Prostate gland (tissue), 2 donors: Measurements from ENCODE around the gene PRPF8. TPM values are rescaled to one million over a fixed set of nuclear protein-coding genes. Genes with fewer than 3 reads are reported as not detected.

Experiments used
- DNase-seq: peaks from one replicate; pipeline ENCODE4 v3.0.0-alpha.2; 2019; ENCODE audit warnings: low spot score
- H3K27ac ChIP-seq, 2 donors: fragments of 200-600 bp; sonication (generic); 2 replicates each; pipeline ENCODE4 v1.5.1; 2017 to 2019
- H3K27me3 ChIP-seq: fragments of 200-600 bp; sonication (generic); replicated peaks from 2 replicates; pipeline ENCODE4 v1.5.1; 2019; ENCODE audit not compliant: insufficient read depth
- H3K36me3 ChIP-seq, 2 donors: fragments of 200-600 bp; sonication (generic); 1 replicate in 1 of 2; 2 replicates in 1 of 2; pipeline versions ENCODE4 v1.5.1 to v1.8.1; 2017 to 2019
- H3K4me1 ChIP-seq: fragments of 200-600 bp; sonication (generic); replicated peaks from 2 replicates; pipeline ENCODE4 v1.5.1; 2019
- H3K4me3 ChIP-seq, 2 donors: fragments of 200-600 bp; sonication (generic); 2 replicates each; pipeline ENCODE4 v1.5.1; 2017 to 2019
- H3K9me3 ChIP-seq: fragments of 200-600 bp; sonication (generic); 2 replicates; pipeline ENCODE4 v1.5.1; 2017
- CTCF ChIP-seq, 4 experiments: fragments of 200-600 bp in 2 of 4; fragments of 450-650 bp in 2 of 4; sonication (generic) in 2 of 4; IDR thresholded peaks; 1 replicate in 3 of 4; 2 replicates in 1 of 4; pipeline ENCODE4 v1.5.1; 2016 to 2019; ENCODE audit warnings: antibody characterized with exemption in 4 of 4, mild to moderate bottlenecking in 2 of 4, moderate library complexity in 2 of 4
- POLR2A ChIP-seq: fragments of 450-650 bp; IDR thresholded peaks from one replicate; pipeline ENCODE4 v1.6.1; 2016; ENCODE audit warnings: antibody characterized with exemption, mild to moderate bottlenecking
- POLR2AphosphoS5 ChIP-seq: sonication (generic); formaldehyde crosslinking; IDR thresholded peaks from one replicate; pipeline ENCODE4 v1.6.1; 2017; ENCODE audit warnings: antibody characterized with exemption
- WGBS: methylation state at CpG from one replicate; pipeline ENCODE4 v1.1.5; 2018; 5-methylcytosine and 5-hydroxymethylcytosine counted together
- intact Hi-C: fragments of 100-400 bp; cut with DNase I; formaldehyde crosslinking; loops from one replicate; pipeline ENCODE4 v1.14.2; 2022
- total RNA-seq, 2 donors: library from RNA; depleted of rRNA; stranded (reverse); fragments of >200 nt; gene quantifications; one replicate each; pipeline ENCODE4 v1.1.0, GENCODE V29; 2016

Gene PRPF8
- total RNA-seq, 2 donors from 2014 or later: 235 to 321 TPM

DNA sequence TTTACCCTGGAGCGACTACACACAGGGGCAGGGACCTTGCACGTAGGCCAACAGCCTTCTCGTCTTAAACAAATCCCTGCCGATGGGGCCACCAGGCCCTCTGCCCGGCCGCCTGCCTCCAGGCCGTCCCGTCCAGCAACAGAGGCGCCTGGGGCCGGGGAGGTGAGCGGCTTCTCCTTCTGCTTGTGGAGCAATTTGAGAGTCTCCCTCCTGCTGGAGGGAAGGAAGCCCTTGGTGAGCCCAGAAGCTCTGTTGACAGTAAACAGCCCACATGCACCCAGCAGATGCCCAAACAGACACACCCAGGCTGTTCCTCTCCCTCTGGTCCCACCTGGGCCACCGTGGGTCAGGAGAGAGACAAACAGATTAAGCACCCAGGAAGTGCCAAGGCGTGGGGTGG, 64.2 kb downstream of the PRPF8 start:
- H3K27ac ChIP-seq: no peak overlapping the region
- H3K27me3 ChIP-seq: no peaks in the 10 kb centered on the region
- 87% methylated on average over 13 of the region's 13 CpGs for WGBS
- TF ChIP-seq CTCF (IDR thresholded peaks at IDR 0.05) (no peak), POLR2A (no peak), POLR2AphosphoS5 (no peak)
- no peaks in the 10 kb centered on the region for H3K4me1 ChIP-seq
- H3K36me3 ChIP-seq: no peaks in the 10 kb centered on the region
- H3K4me3 ChIP-seq: no peak overlapping the region
- intact Hi-C loops: no loop called here
- H3K9me3 ChIP-seq: no peaks in the 10 kb centered on the region
- DNase-seq: no peak

- Histone ChIP-seq H3K36me3 (no peaks in the 10 kb centered on the region), H3K4me1 (no peaks in the 10 kb centered on the region), H3K9me3 (no peaks in the 10 kb centered on the region), H3K27me3 (no peaks in the 10 kb centered on the region), H3K27ac (no peak overlapping the region), H3K4me3 (no peak overlapping the region)
- 74% methylated on average over 20 of the region's 20 CpGs for WGBS
- no peak for TF ChIP-seq POLR2AphosphoS5
- TF ChIP-seq CTCF (IDR thresholded peaks at IDR 0.05): no peak
- TF ChIP-seq POLR2A: no peak
- intact Hi-C loops: no loop called here
- DNase-seq: no peak
Observed at GRCh38 chr17:1617620-1618174, 67.0 kb downstream of the PRPF8 start.

- no peak for DNase-seq
- Histone ChIP-seq H3K27ac (no peak overlapping the region), H3K4me3 (no peak overlapping the region), H3K9me3 (no peaks in the 10 kb centered on the region), H3K36me3 (no peaks in the 10 kb centered on the region), H3K27me3 (no peaks in the 10 kb centered on the region), H3K4me1 (no peaks in the 10 kb centered on the region)
- WGBS: 88% methylated on average over 13 of the region's 13 CpGs
- intact Hi-C loops: no loop called here
- TF ChIP-seq POLR2AphosphoS5: no peak
- TF ChIP-seq CTCF (IDR thresholded peaks at IDR 0.05): no peak
- TF ChIP-seq POLR2A: no peak
Observed at GRCh38 chr17:1616101-1616500, 68.6 kb downstream of the PRPF8 start.

DNA sequence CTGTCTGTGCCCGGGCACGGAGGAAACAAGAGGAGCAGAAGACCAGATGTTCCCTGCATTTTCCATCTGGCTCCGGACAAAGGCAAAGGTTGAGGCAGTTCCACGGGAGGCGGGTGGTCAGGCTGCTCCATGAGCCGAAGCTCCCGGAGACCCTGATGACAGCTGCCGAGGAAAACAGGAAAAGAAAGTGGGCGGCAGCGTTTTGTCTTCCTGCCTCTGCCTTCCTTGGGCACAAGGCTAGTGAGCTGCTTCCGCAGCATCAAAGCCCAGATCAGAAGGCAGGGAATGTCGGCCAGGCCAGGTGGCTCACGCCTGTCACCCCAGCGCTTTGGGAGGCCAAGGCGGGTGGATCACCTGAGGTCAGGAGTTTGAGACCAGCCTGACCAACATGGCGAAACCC, 72.3 kb downstream of the PRPF8 start:
- no peaks in the 10 kb centered on the region for H3K4me1 ChIP-seq
- no peaks in the 10 kb centered on the region for H3K36me3 ChIP-seq

More for the DNA sequence above, 72.3 kb downstream of the PRPF8 start:
- WGBS: 81% methylated on average over 16 of the region's 16 CpGs
- H3K9me3 ChIP-seq: no peaks in the 10 kb centered on the region
- H3K4me3 ChIP-seq: no peak overlapping the region
- no peak overlapping the region for H3K27ac ChIP-seq
- intact Hi-C loops: no loop called here
- no peaks in the 10 kb centered on the region for H3K27me3 ChIP-seq
- no peak for DNase-seq
- TF ChIP-seq POLR2A (no peak), CTCF (IDR thresholded peaks at IDR 0.05) (no peak), POLR2AphosphoS5 (no peak)
